Measurements from ENCODE around the gene XRCC4. TPM values are rescaled to one million over a fixed set of nuclear protein-coding genes. Genes with fewer than 3 reads are reported as not detected.
"Not testable (repeated sequence)": the region's sequence is repeated elsewhere in the genome, so short reads cannot be mapped to it uniquely, and the experiment has no call there.

XRCC4 gene
- polyA plus RNA-seq (ENCODE audit: insufficient read length in 4 of 4): 10 to 100 TPM; 11.2 to 15.2 (median 12.4) TPM

DNA sequence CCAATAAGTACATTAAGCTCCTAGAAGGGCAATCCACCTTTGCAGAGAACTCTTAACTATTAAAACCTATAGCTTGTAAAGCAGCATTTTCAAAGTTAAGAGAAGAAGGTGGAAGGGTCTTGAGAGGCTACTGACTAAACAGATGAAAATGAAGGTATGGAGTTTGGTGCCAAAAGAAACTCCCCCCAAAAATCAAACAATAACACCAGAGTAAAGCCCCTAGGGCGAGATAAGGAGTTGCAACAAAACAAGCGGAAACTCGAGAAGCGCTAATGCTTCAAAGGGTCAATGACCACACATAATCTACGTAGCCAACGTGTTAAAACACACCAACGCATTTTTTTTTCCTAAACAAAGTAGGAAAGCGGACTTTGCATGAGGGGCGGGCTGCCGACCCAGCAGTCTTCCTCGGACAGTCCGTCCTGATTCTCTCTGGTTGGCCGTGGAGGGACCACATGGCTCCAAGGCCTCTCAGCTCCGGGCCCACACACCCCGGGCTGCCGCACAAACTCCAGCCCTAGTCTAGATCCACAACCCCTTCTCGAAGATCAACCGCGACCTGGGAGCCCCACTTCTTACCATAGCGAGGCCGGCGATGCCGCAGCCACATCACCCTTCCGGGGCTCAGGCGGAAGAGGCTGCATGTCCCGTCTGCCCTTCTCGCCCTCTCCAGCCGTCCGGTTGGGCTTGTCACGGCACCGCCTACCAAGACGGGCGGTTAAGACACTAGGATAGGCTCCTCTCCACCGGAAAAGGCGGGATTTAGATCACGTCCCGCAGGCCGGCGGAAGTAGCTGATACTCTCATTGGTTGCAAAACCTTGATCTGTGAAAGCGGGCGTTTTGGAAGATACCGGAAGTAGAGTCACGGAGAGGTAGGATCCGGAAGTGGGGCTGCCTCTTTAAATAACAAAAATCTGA, at the start of gene XRCC4, which contains the start of gene TMEM167A:
TSS of gene XRCC4 (plus strand) at position 806 of the 920 bp plus-strand sequence. CDS start 27,373 bp downstream, outside the sequence.
TSS of gene TMEM167A (minus strand) at position 653 of the 920 bp plus-strand sequence. CDS start at position 582, 71 bp downstream.
- peak; percentile 90 to 99 (median 92) for DNase-seq (ENCODE audit: low read depth in 4 of 4, low spot score in 2 of 4)

DNA sequence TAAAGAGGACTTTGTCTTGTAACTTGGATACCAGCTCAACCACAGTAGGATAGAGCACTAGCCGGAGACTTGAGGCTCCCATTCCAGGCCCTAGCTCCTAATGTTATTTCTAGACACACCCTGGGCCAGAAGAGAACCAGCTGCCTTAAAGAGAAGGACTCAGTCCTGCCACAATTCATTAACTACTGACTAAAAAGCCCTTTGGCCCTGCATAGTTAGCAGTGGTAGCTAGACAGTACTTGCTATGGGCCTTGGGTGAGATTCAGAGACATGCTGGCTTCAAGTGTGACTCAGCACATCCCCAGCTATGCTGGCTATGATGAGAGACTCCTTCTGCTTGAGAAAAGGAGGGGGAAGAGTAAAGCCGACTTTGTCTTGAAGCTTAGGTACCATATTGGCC, 47.4 kb upstream of the XRCC4 start:
- no peak for DNase-seq (ENCODE audit: low read depth in 4 of 4, low spot score in 2 of 4)

DNA sequence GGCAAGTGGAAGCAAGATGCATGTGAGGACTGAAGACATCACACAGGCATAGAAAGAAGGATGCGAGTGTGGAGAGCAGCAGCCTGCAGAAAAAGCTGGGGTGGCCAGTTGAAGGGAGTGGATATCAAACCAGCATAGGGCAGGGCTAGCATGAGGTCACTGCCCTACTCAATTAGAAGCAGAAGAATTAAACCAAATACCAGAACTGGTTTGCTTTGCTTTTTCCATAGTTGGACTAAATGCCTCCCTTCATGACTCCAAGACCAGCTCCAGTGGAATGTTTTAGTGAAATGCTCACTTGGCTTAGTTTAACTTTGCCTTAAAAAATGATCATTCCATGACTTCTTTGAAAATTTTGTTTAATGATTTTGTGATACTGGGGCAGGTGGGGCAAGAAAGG, 46.0 kb upstream of the XRCC4 start:
- no peak for DNase-seq (ENCODE audit: low read depth in 4 of 4, low spot score in 2 of 4)

DNA sequence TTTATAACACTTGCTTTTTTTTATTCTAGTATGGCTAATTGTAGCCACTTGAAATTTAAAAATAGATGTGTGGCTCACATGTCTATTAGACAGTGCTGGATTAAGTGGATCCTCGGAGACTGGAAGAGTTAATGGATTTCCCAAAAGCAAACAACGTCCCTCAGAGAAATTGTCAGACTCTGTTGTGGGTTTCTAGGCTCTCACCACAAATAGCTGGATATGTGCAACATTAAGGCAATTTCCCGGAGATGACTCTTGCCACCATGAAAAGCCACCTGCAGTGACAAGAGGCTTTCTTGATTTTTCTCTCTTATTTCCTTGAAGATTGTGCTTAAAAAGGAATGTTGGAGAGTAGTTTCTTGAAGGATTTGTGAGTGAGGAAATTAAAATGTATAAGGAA, 43.3 kb upstream of the XRCC4 start:
- DNase-seq (ENCODE audit: low read depth in 4 of 4, low spot score in 2 of 4): no peak

DNA sequence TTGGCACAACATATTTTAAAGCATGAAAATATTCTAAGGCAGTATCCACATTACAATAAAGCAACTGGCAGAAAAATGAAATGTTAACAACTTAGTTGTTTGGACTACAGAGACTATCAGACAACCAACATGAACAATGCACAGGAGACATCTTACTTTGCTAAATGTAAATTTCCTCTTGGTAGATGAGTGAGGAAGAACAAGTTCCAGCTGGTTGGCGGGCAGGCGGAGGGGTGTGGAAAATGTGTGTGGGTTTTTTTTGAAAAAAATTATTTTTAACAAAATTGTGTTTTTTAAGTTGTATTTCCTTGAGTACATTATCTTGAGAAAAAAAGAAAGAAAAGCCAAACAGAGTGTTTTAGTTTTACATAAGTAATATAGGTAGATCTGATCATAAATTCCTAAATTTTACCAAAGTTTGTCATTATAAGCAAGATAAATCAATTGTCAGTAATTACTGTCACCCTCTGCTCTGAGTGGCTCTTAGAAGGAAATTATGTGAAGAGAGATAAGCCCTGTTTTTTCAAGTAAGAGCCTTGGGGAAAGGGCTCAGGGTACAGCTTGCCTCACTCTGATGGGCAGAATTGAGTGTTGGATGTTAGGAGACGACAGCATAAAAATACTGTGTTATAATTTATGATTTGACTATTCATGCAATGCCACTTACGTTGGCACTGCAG, 42.7 kb upstream of the XRCC4 start:
- DNase-seq (ENCODE audit: low read depth in 4 of 4, low spot score in 2 of 4): no peak

DNA sequence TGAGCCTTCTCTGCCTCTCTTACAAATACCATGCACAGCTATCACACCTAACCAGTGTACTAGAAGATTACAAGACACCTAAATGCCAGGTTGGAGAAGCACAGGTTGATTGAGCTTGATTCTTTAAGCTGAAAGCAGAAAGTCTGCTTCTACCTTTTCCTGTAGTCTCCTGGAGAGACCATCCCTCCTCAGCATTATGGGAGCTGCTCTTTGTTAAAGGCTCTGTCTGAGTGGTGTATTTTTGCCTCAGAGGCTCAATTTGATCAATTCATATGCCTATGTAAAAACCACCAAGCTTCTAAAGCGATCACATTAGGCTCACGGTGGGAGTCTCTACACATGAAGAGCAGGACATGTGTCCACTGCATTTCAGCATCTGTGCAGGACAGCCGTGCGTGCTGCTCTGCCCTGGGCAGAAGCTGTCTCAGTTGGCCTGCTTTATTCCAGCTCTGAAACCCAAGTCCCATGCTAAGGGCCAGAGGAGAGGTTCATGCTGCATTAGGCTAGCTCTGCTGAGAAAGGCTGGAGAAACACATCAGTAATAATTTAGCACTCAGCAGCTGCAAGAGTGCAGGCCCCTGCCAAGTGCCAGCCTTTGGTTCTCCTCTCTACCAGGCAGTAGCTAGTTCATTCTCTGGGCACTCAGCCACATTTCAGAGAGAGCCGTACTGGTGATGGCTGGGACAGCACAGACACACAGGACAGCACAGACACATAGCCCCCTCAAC, 41.8 kb upstream of the XRCC4 start:
- DNase-seq (ENCODE audit: low read depth in 4 of 4, low spot score in 2 of 4): no peak

DNA sequence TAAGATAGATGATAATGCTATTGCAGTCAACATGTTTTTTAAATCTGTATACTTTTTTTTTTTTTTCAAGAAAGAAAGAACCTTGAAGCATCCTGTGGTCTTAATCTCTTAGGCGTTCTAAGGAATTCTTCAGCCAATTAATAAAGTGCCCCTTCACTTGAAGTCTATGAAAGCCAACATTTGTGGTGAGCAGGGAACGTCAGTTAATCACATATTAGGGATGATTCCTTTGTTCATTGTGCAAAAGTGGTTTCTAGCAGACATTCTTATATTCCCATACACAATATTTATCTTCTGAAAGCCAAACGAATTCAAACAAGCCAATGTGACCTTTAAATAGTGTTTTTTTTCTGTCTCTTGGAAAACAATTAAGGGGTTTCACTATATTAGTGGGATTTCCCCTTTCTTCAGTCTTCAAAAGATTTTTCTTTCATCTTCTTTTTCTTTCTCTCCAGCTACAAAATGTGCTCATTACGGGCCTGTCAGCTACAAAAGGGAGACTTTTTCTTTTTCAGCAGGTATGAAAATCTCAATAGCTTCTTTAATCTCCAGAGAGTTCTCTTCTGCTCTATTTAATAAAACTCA, 40.3 kb upstream of the XRCC4 start:
- DNase-seq (ENCODE audit: low read depth in 4 of 4, low spot score in 2 of 4): no peak

DNA sequence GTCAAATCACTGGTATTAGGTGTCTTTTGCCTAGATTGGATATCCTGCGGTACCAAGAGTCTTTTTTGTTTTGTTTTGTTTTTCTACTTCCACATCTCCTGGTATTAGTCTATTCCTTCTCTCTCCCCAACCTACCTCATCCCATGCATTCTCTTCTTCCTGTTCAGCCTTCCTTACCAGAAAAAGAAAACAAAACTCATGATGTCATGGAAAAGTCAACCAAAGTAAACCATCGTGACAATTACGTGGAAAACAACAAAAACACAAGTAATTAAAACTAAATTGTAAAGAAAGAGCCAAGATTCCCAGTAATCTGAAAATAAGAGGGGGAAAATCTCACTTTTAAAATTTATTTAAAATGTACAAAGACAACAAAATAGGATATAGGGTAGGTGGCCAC, 38.4 kb upstream of the XRCC4 start:
- no peak for DNase-seq (ENCODE audit: low read depth in 4 of 4, low spot score in 2 of 4)

DNA sequence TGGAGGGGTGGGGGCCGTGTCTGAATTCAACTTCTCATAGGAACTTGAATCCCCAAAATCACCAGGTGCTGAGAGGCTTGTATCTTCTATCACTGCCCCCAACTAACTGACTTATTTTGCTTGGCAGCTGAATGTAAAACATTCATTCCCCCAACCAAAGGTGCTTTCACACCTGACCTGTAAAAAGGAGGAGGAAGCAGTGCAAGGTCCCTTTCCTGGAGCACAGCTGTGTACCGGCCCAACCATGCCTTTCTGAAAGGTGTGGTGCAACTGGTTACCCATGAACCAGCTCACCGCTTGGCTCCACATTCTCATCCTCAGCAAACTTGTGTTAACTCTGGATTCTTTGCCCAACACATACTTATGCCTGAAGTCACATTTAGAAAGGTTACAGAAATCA, 34.8 kb upstream of the XRCC4 start:
- no peak for DNase-seq (ENCODE audit: low read depth in 4 of 4, low spot score in 2 of 4)

DNA sequence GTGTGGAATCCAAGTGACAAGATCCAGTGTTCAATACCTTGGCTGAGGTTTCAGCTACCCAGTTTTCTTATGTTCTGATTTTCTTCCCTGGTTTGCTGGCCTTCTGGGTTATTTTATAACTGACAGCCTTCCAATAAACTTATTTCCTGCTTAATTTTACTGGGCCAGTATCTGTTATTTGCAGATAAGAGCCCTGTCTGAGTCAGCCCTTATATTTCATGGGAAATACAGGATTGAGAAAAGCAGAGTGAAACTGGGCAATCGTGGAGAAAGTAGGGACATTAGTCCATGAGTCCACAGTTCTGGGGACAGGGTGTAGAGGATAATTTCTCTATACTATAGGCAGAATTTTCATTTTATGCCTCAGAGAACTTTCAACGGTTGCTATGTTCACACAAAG, 32.4 kb upstream of the XRCC4 start:
- no peak for DNase-seq (ENCODE audit: low read depth in 4 of 4, low spot score in 2 of 4)

DNA sequence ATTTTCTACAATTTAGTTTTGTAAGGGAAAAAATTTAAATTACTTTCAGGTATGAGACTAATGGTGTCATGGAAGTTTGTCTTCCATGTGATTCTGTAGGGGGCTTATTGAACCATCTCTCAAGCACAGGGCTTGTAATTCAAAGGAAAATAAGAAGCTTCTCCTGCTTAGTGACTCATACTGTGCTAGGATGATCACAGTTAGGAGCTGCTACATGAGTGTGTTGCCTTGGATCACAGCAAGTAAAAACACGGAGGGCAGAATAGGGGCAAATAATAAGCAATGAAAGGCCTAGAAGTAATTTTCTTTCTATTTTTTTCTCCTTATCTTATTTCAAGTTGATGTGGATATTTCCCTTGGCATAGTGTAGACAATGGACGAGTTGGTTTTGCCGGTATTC, 29.1 kb upstream of the XRCC4 start:
- no peak for DNase-seq (ENCODE audit: low read depth in 4 of 4, low spot score in 2 of 4)

DNA sequence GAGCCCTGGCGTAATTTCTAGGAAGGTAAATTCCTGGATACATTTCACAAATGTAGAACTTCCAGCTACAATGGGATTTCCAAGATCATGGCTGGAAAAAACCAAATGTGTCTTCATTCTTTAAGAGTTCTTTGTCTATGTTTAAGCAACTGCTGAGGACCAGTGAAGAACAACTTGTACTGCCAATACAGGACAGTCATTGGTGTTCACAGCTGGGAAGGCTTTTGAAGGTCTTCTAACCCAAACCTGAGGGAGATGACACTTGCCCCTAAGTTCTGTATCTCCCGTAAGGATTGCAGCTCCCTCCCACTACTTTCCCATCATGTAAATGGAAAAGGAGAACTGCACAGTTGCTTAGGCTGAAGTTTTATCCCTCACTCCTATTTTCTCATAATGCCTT, 28.5 kb upstream of the XRCC4 start:
- no peak for DNase-seq (ENCODE audit: low read depth in 4 of 4, low spot score in 2 of 4)

DNA sequence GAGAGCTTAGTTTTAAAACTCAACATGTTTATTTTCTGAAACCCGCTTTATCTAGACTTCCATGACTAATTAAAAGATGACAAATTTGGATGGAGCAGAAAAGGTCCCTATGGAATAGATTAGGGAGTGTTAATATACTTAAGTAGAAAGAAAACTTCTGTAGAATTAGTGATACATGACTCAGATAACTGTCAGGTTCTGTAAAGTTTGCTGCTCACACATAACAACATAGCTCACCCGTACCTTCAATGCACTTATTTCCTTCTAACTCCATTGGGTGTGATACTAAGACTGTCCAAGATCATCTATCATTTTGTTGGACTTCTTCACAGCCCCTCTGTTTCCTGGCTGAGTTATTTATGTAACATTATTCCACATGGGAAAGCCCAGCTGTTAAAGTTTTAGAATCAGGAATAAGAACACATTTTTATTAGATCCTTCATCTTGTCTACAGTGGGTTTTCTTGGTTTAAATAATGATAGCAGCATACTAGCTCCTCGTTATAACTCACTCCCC, 27.9 kb upstream of the XRCC4 start:
- peak in 1 of 4 donors; percentile 18 for DNase-seq (ENCODE audit: low read depth in 4 of 4, low spot score in 2 of 4)

DNA sequence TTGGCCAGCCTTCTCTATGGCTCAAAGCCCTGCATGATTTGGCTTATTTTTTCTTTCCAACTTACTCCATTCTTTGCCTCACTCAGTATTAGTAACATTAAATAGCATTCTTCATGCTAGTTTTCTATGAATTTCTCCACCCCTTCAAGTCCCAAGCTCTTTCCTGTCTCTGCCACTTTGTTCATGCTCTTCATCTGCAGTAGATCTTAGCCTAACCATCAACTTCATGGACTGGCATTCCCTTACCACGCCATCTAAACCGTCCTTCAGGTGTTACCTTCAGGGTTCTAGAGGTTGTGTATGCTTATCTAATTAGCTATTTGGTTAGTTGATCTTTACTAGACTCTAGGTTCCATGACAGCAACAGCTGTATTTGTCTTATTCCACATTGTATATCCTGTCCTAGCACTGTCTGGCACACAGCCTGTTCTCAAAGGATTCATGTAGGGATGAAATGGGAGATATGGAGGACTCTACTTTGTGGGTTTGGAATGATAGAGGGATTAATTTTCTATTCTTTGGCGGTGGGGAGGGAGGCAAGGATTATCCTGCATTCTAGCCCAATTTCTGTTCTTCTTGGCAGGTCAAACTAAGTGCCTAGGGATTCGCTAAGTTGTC, 26.5 kb upstream of the XRCC4 start:
- DNase-seq (ENCODE audit: low read depth in 4 of 4, low spot score in 2 of 4): no peak

DNA sequence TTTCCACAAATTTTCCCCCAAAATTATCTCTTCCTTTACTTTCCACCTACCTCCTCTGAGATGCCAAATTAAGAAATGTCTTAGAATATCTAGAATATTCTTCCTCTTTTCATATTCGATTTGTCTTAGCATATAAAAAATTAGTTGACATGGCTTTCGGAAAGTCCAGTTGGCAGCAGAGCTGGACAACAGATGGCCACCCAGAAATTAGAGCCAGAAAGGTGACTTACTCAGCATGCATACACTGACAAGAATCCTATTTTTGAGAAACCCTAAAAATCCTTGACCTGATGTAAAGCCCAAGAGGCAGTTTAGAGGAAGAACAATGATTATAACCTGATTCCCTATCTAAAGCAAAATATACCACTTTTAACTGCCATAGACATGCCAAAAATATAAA, 22.2 kb upstream of the XRCC4 start:
- DNase-seq (ENCODE audit: low read depth in 4 of 4, low spot score in 2 of 4): no peak

DNA sequence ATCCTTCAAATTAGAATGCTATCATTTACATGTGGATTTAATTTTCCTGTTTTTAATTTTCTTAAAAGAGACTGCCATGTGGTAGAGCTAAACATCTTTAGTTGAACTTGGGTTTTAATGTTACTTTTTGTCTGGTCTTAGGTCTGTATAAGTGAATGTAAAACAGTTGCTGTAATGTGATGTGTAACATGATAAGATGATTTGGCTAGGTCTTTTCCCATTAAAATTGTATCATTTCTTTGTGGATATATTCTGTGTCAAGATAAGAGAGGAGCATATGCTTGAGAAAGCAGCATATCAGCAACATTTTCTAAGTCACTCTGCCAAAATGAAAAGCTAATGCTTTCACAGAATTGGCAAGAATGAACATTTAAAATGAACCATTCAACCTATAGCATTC, 18.6 kb upstream of the XRCC4 start:
- no peak for DNase-seq (ENCODE audit: low read depth in 4 of 4, low spot score in 2 of 4)

DNA sequence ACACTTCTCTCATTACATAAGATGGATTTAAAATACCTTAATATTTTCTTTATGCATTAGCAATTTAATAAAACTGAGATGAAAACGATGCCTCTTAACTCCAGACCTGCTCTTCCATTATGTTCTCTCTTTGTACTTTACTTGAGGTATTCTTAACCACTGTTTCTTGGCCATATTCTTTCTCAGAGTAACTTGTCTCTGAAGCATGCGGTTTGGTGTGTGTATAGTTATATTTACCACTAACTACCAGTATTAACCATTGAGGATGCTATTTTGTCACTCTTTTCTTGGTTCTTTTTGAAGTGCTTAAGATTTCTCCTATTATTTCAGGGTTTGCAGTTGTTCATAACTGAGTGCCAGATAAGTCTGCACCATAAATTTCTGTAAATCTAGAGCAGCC, 18.0 kb upstream of the XRCC4 start:
- DNase-seq (ENCODE audit: low read depth in 4 of 4, low spot score in 2 of 4): no peak

DNA sequence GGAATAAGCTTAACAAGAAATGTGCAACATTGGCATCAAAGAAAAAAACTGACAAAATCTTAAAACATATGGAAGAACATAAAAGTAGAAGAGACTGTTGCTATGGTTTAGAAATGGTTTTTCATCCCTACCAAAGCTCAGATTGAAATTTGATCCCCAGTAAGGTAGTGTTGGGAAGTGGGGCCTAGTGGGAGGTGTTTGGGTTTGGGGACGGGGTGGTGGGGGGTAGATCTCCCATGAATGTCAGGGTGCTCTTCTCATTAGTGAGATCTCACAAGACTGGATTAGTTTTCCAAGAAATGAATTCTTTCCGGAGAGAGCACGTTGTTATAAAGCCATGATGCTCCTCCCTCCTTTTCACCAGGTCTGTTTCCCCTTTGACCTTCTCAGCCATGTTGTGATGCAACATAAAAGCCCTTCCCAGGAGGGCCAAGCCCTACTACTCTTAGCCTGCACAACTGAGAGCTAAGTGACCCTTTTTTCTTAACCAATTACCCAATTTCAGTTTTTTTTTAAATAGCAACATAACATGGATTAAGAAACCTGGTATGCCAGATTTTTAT, 10.7 kb upstream of the XRCC4 start:
- DNase-seq (ENCODE audit: low read depth in 4 of 4, low spot score in 2 of 4): no peak

DNA sequence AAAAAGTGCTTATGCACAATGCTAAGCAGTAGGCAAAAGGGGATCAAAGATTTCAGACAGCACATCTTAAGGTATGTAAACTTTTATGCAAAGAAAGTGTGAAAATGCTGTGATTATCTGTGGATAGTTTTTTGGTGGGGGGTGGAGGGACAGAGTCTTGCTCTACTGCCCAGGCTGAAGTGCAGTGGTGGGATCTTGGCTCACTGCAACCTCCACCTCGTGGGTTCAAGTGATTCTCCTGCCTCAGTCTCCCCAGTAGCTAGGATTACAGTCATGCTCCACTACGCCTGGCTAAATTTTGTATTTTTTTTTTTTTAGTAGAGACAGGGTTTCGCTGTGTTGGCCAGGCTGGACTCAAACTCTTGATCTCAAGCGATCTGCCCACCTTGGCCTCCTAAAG, 10.0 kb upstream of the XRCC4 start:
- not testable (repeated sequence) for DNase-seq (ENCODE audit: low read depth in 4 of 4, low spot score in 2 of 4)

All from left renal cortex interstitium (tissue), 4 donors.